ENCODE data around the gene FHOD3. TPM values are rescaled to one million over a fixed set of nuclear protein-coding genes. Genes with fewer than 3 reads are reported as not detected.

The FHOD3 gene
- polyA plus RNA-seq, 2 of the 4 experiments (the other 2 are of a cell fraction), result 2.5 to 3.6 TPM

DNA sequence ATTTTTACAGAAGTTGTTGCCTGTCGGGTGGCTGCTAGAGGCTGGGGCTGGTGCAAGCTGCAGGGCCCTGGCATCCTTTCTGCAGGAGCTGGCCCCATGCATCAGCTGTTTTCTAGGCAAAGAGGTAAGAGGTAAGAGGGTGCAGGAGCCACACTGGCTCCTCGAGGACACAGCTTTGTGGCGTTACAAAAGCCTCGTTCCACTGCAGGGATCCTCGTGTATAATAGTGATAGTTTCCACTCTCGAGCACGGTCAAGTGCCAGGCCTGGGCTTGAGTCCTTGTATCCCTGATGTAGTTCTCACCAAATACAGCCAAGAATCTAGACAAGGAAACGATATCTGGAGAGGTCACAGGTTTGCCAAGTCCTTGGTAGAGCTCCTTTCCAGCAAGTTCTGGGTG lies 33.2 kb upstream of the FHOD3 start:
- Histone ChIP-seq H3K27ac (no peak overlapping the region), H3K4me3 (no peak overlapping the region), H3K9me3 (no peaks in the 10 kb centered on the region), H3K4me2 (no peak overlapping the region), H3K4me1 (no peaks in the 10 kb centered on the region)
- 87% methylated on average over 6 of the region's 8 CpGs for WGBS (ENCODE audit: missing lambda C conversion rate)
- POLR2A ChIA-PET, result no interaction called here
- FAIRE-seq (no peak), ATAC-seq (no peak), DNase-seq (ENCODE audit: low read depth in 1 of 2, low spot score in 1 of 2) (no peak)
- TF ChIP-seq EP300 (IDR thresholded peaks at IDR 0.05), result no peak
- TF ChIP-seq ZFP36 (IDR thresholded peaks at IDR 0.05; ENCODE audit: borderline replicate concordance, partially characterized antibody), result no peak
- TF ChIP-seq TP53 (CRISPR knock-in tag; IDR thresholded peaks at IDR 0.05), result no peak
- no peak for TF ChIP-seq FOSB (CRISPR knock-in tag; IDR thresholded peaks at IDR 0.05)
- no peak for TF ChIP-seq ESRRA (IDR thresholded peaks at IDR 0.05; ENCODE audit: borderline replicate concordance, low read length)
- TF ChIP-seq, protein P1, sequence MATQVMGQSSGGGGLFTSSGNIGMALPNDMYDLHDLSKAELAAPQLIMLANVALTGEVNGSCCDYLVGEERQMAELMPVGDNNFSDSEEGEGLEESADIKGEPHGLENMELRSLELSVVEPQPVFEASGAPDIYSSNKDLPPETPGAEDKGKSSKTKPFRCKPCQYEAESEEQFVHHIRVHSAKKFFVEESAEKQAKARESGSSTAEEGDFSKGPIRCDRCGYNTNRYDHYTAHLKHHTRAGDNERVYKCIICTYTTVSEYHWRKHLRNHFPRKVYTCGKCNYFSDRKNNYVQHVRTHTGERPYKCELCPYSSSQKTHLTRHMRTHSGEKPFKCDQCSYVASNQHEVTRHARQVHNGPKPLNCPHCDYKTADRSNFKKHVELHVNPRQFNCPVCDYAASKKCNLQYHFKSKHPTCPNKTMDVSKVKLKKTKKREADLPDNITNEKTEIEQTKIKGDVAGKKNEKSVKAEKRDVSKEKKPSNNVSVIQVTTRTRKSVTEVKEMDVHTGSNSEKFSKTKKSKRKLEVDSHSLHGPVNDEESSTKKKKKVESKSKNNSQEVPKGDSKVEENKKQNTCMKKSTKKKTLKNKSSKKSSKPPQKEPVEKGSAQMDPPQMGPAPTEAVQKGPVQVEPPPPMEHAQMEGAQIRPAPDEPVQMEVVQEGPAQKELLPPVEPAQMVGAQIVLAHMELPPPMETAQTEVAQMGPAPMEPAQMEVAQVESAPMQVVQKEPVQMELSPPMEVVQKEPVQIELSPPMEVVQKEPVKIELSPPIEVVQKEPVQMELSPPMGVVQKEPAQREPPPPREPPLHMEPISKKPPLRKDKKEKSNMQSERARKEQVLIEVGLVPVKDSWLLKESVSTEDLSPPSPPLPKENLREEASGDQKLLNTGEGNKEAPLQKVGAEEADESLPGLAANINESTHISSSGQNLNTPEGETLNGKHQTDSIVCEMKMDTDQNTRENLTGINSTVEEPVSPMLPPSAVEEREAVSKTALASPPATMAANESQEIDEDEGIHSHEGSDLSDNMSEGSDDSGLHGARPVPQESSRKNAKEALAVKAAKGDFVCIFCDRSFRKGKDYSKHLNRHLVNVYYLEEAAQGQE (IDR thresholded peaks at IDR 0.05), result no peak
- no peak for TF ChIP-seq NR3C1 (IDR thresholded peaks at IDR 0.05)
- TF ChIP-seq PHF8 (IDR thresholded peaks at IDR 0.05; ENCODE audit: borderline replicate concordance, low read depth), result no peak
- TF ChIP-seq, protein P2, sequence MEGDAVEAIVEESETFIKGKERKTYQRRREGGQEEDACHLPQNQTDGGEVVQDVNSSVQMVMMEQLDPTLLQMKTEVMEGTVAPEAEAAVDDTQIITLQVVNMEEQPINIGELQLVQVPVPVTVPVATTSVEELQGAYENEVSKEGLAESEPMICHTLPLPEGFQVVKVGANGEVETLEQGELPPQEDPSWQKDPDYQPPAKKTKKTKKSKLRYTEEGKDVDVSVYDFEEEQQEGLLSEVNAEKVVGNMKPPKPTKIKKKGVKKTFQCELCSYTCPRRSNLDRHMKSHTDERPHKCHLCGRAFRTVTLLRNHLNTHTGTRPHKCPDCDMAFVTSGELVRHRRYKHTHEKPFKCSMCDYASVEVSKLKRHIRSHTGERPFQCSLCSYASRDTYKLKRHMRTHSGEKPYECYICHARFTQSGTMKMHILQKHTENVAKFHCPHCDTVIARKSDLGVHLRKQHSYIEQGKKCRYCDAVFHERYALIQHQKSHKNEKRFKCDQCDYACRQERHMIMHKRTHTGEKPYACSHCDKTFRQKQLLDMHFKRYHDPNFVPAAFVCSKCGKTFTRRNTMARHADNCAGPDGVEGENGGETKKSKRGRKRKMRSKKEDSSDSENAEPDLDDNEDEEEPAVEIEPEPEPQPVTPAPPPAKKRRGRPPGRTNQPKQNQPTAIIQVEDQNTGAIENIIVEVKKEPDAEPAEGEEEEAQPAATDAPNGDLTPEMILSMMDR (IDR thresholded peaks at IDR 0.05), result no peak
- no peak for TF ChIP-seq MAZ (IDR thresholded peaks at IDR 0.05; ENCODE audit: borderline replicate concordance, low read depth, low read length)
- TF ChIP-seq, protein P3, sequence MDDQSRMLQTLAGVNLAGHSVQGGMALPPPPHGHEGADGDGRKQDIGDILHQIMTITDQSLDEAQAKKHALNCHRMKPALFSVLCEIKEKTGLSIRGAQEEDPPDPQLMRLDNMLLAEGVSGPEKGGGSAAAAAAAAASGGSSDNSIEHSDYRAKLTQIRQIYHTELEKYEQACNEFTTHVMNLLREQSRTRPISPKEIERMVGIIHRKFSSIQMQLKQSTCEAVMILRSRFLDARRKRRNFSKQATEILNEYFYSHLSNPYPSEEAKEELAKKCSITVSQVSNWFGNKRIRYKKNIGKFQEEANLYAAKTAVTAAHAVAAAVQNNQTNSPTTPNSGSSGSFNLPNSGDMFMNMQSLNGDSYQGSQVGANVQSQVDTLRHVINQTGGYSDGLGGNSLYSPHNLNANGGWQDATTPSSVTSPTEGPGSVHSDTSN (IDR thresholded peaks at IDR 0.05), result no peak
- no peak for TF ChIP-seq CBX2 (IDR thresholded peaks at IDR 0.05; ENCODE audit: borderline replicate concordance, low read depth)
- TF ChIP-seq ZNF302 (CRISPR knock-in tag; IDR thresholded peaks at IDR 0.05), result no peak
- TF ChIP-seq, protein P4, sequence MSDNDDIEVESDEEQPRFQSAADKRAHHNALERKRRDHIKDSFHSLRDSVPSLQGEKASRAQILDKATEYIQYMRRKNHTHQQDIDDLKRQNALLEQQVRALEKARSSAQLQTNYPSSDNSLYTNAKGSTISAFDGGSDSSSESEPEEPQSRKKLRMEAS (IDR thresholded peaks at IDR 0.05), result no peak
- CTCF ChIA-PET, result no interaction called here

DNA sequence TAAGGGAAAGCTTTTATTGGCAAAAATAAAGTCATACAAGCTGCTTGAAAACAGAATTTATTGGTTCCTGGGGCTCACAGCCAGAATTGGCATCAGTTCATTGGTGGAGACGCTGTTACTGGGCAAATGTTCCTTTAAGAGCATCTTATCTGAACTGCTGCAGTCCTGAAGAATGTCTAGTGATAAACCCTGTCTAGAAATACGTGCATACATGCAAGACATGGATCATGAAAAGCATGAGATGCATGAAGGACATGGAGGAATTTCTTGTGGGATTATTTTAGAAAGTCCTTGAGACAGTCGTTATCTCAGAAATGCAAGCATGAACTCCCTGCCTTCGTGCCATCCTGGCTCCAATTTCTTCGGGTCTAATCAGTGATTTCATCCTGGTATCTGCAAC lies 32.5 kb upstream of the FHOD3 start:
- TF ChIP-seq HOXB13 (CRISPR knock-in tag; IDR thresholded peaks at IDR 0.05; ENCODE audit: low read depth) (no peak), RCOR1 (IDR thresholded peaks at IDR 0.05; ENCODE audit: low read depth, low read length) (no peak), BHLHE40 (IDR thresholded peaks at IDR 0.05; ENCODE audit: low read depth, low read length) (no peak), ZFP36 (IDR thresholded peaks at IDR 0.05; ENCODE audit: borderline replicate concordance, partially characterized antibody) (no peak), POLR2A (IDR thresholded peaks at IDR 0.05; ENCODE audit: low read length) (no peak), RNF2 (IDR thresholded peaks at IDR 0.05; ENCODE audit: borderline replicate concordance, low read depth) (no peak), TFCP2L1 (CRISPR knock-in tag; IDR thresholded peaks at IDR 0.05) (no peak)
- TF ChIP-seq, protein P4 (IDR thresholded peaks at IDR 0.05), result no peak
- TF ChIP-seq, protein P5, sequence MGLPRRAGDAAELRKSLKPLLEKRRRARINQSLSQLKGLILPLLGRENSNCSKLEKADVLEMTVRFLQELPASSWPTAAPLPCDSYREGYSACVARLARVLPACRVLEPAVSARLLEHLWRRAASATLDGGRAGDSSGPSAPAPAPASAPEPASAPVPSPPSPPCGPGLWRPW (IDR thresholded peaks at IDR 0.05), result no peak
- WGBS (ENCODE audit: missing lambda C conversion rate), result 77% methylated on average over 5 of the region's 5 CpGs
- ChIA-PET POLR2A (no interaction called here), CTCF (no interaction called here)
- no peaks in the 10 kb centered on the region for H3K4me1 ChIP-seq
- FAIRE-seq (no peak), DNase-seq (ENCODE audit: low read depth in 1 of 2, low spot score in 1 of 2) (no peak), ATAC-seq (no peak)
- H3K9me3 ChIP-seq, result no peaks in the 10 kb centered on the region
- no peak overlapping the region for H3K4me3 ChIP-seq
- no peak overlapping the region for H3K4me2 ChIP-seq
- H3K27ac ChIP-seq, result no peak overlapping the region
